Spleen (tissue), 7 donors: Measurements from ENCODE around the gene ELFN2.

Source experiments
- CTCF ChIP-seq, 11 experiments: fragments of 200-600 bp in 7 of 11; fragments of 450-650 bp in 4 of 11; sonication (generic) in 4 of 11; IDR thresholded peaks in 8 of 11; conservative IDR thresholded peaks in 3 of 11; 1 replicate in 7 of 11; 2 replicates in 4 of 11; pipeline versions ENCODE4 v1.4.0 to v1.8.0; 2016 to 2021; ENCODE audit warnings: antibody characterized with exemption in 11 of 11, inconsistent platforms in 4 of 11, mild to moderate bottlenecking in 1 of 11
- POLR2A ChIP-seq, 3 donors: fragments of 450-650 bp; IDR thresholded peaks; one replicate each; pipeline ENCODE4 v1.5.1; 2017; ENCODE audit warnings: antibody characterized with exemption in 3 of 3, mild to moderate bottlenecking in 1 of 3
- POLR2AphosphoS5 ChIP-seq, 3 donors: sonication (generic); formaldehyde crosslinking; IDR thresholded peaks; one replicate each; pipeline ENCODE4 v1.5.1; 2017; ENCODE audit warnings: antibody characterized with exemption in 3 of 3
- donor health status: DM: no; HTN: no; CAD: no; lungs with moderate emphysema.
- donor health status: DM: no; HTN: no; CAD: no.
- donor health status: DM: no; HTN: no; CAD: no.

DNA sequence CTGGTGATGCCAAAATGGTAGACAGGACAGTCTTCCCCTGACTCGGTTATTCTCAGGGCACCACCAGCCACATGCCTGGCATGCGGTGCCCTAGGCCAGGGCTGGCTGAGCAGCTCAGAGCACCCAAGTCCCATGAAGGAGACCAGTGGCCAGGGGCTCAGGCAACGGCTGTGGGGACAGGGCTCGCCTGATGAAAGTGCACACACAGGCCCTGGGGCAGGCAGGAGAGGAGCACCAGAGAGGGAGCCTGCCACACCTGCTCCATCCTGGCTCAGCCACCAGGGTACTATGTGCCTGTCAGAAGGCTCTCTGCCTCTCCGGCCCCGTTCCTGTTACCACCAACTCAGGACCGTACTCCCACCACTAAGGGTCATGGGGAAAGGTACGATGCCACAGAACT is 12.1 kb downstream of the ELFN2 start:
- TF ChIP-seq CTCF (IDR thresholded peaks at IDR 0.05 in 8 of 11, conservative IDR thresholded peaks at IDR 0.05 in 3 of 11) (no peak), POLR2A (IDR thresholded peaks at IDR 0.05) (no peak), POLR2AphosphoS5 (IDR thresholded peaks at IDR 0.05) (no peak)
